B cell (primary cell): Measurements from ENCODE around the gene YWHAE. TPM values are rescaled to one million over a fixed set of nuclear protein-coding genes. Genes with fewer than 3 reads are reported as not detected.
"Not testable (repeated sequence)": the region's sequence is repeated elsewhere in the genome, so short reads cannot be mapped to it uniquely, and the experiment has no call there.

Experiments used
- ATAC-seq: fragments of 200-7000 bp; cut with Tn5 transposase; one replicate; pipeline ENCODE4 v1.10.0; 2021; ENCODE audit warnings: low read depth, mild to moderate bottlenecking, moderate number of reproducible peaks, moderate library complexity
- CTCF ChIA-PET: fragments of 350-600 bp; sonication (Branson Sonifier 250); formaldehyde crosslinking; loops from one replicate; lab custom pipeline; 2021; ENCODE audit warnings: antibody characterized with exemption, inconsistent platforms; lab: Charles Lee
- POLR2A ChIA-PET: fragments of 350-600 bp; sonication (Branson Sonifier 250); formaldehyde crosslinking; loops from one replicate; lab custom pipeline; 2021; ENCODE audit warnings: antibody characterized with exemption; lab: Charles Lee
- DNase-seq: peaks from one replicate; pipeline ENCODE4 v3.0.0; 2013
- H2AFZ ChIP-seq: 2 replicates; pipeline ENCODE4 v1.6.1; 2012; ENCODE audit warnings: mild to moderate bottlenecking, low read depth, low read length; ENCODE audit not compliant: insufficient read depth, poor library complexity, severe bottlenecking
- H3K27ac ChIP-seq, 2 donors: 1 replicate in 1 of 2; 2 replicates in 1 of 2; pipeline ENCODE4 v1.5.1; 2012 to 2013; ENCODE audit warnings: low read length in 2 of 2, mild to moderate bottlenecking in 2 of 2, moderate library complexity in 1 of 2
- H3K27me3 ChIP-seq, 4 experiments: fragments of 200-600 bp in 1 of 4; sonication (generic) in 1 of 4; replicated peaks in 1 of 4; 1 replicate in 2 of 4; 2 replicates in 2 of 4; pipeline versions ENCODE4 v1.6.1 to v1.7.0; 2013 to 2016; ENCODE audit warnings: low read length in 3 of 4, mild to moderate bottlenecking in 2 of 4, mixed read lengths in 1 of 4, moderate library complexity in 1 of 4; ENCODE audit not compliant: insufficient read depth in 4 of 4, control insufficient read depth in 3 of 4; ENCODE audit errors: control extremely low read depth in 1 of 4
- H3K36me3 ChIP-seq, 2 experiments: replicated peaks in 1 of 2; 1 replicate in 1 of 2; 2 replicates in 1 of 2; pipeline versions ENCODE4 v1.6.1 to v1.7.1; 2013; ENCODE audit warnings: low read length in 1 of 2; ENCODE audit not compliant: insufficient read depth in 2 of 2, control insufficient read depth in 1 of 2; ENCODE audit errors: control extremely low read depth in 1 of 2, extremely low read depth in 1 of 2
- H3K4me1 ChIP-seq, 2 donors: fragments of 200-600 bp in 1 of 2; sonication (generic) in 1 of 2; 1 replicate in 1 of 2; 2 replicates in 1 of 2; pipeline versions ENCODE4 v1.5.1 to v1.6.1; 2013 to 2017; ENCODE audit warnings: low read length in 2 of 2; ENCODE audit not compliant: control insufficient read depth in 2 of 2, insufficient read depth in 2 of 2
- H3K4me2 ChIP-seq: replicated peaks from 2 replicates; pipeline ENCODE3; 2012; ENCODE audit warnings: mild to moderate bottlenecking, low read depth, low read length; ENCODE audit not compliant: poor library complexity, severe bottlenecking
- H3K4me3 ChIP-seq, 5 experiments: fragments of 200-600 bp in 1 of 5; sonication (generic) in 1 of 5; 1 replicate in 3 of 5; 2 replicates in 2 of 5; pipeline versions ENCODE4 v1.5.1 to v1.7.0; 2011 to 2016; ENCODE audit warnings: low read length in 4 of 5, mild to moderate bottlenecking in 4 of 5, low read depth in 2 of 5, control low read depth in 1 of 5, moderate library complexity in 1 of 5; ENCODE audit not compliant: insufficient read depth in 1 of 5; ENCODE audit errors: control extremely low read depth in 1 of 5, extremely low read depth in 1 of 5
- H3K79me2 ChIP-seq: fragments of 200-600 bp; sonication (generic); one replicate; pipeline ENCODE4 v1.6.0; 2016; ENCODE audit warnings: low read length; ENCODE audit not compliant: control insufficient read depth, insufficient read depth
- H3K9ac ChIP-seq: fragments of 200-600 bp; sonication (generic); 2 replicates; pipeline ENCODE4 v1.6.1; 2017; ENCODE audit warnings: mild to moderate bottlenecking, low read length, moderate library complexity
- H3K9me3 ChIP-seq, 3 donors: one replicate each; pipeline versions ENCODE4 v1.6.1 to v1.7.1; 2013; ENCODE audit warnings: low read length in 2 of 3; ENCODE audit not compliant: control insufficient read depth in 2 of 3, insufficient read depth in 1 of 3; ENCODE audit errors: control extremely low read depth in 1 of 3
- H4K20me1 ChIP-seq: 2 replicates; pipeline ENCODE4 v1.6.0; 2012; ENCODE audit warnings: mild to moderate bottlenecking, low read length; ENCODE audit not compliant: insufficient read depth, control insufficient read depth, poor library complexity, severe bottlenecking
- H3K27ac Mint-ChIP-seq: one replicate; pipeline ENCODE4 v1.8.0; 2021; ENCODE audit warnings: mixed read lengths
- H3K27me3 Mint-ChIP-seq: one replicate; pipeline ENCODE4 v1.8.0; 2021; ENCODE audit warnings: mixed read lengths
- H3K4me1 Mint-ChIP-seq: one replicate; pipeline ENCODE4 v1.8.0; 2021; ENCODE audit warnings: mixed read lengths
- H3K4me3 Mint-ChIP-seq: one replicate; pipeline ENCODE4 v1.8.0; 2021; ENCODE audit warnings: mixed read lengths
- H3K9me3 Mint-ChIP-seq: one replicate; pipeline ENCODE4 v1.8.0; 2022; ENCODE audit warnings: mixed read lengths; ENCODE audit not compliant: insufficient read depth
- EZH2 ChIP-seq: IDR thresholded peaks from 2 replicates; pipeline ENCODE4 v1.6.1; 2012; ENCODE audit warnings: borderline replicate concordance, low read depth, mild to moderate bottlenecking, moderate library complexity, low read length; ENCODE audit not compliant: insufficient read depth, poor library complexity, severe bottlenecking
- WGBS: methylation state at CpG from one replicate; pipeline ENCODE4 v1.1.5; 2013; ENCODE audit warnings: missing lambda C conversion rate; ENCODE audit not compliant: insufficient coverage; 5-methylcytosine and 5-hydroxymethylcytosine counted together
- intact Hi-C: fragments of 100-400 bp; cut with micrococcal nuclease; formaldehyde crosslinking; loops from one replicate; pipeline ENCODE4 v1.10.0; 2022
- polyA plus RNA-seq: library from polyadenylated mRNA; depleted of rRNA; stranded (reverse); fragments of >200 nt; gene quantifications from 2 replicates; pipeline ENCODE4 v1.2.3, GENCODE V29; 2012
- total RNA-seq, 2 donors: library from RNA; stranded (reverse); fragments of 120-200 nt in 1 of 2; gene quantifications; 1 replicate in 1 of 2; 2 replicates in 1 of 2; pipeline versions ENCODE4 v1.2.3 to v1.2.4, GENCODE V29; 2013 to 2022
- TF ChIP-seq, protein P1 (sequence below): fragments of 200-600 bp; IDR thresholded peaks from one replicate; pipeline ENCODE4 v1.8.0; 2022; ENCODE audit warnings: antibody characterized with exemption, mild to moderate bottlenecking

The YWHAE gene
- total and polyA plus RNA-seq, 2 donors (not counting 1 experiment from before 2014, with no cell fraction given): 54.3 to 149 TPM

GRCh38 chr17:1313270-1314005, 86.6 kb downstream of the YWHAE start:
- H3K4me3 Mint-ChIP-seq: no peak overlapping the region
- H3K27ac Mint-ChIP-seq: no peak overlapping the region
- intact Hi-C loops: no loop called here
- no peak for TF ChIP-seq EZH2
- TF ChIP-seq, protein P1, sequence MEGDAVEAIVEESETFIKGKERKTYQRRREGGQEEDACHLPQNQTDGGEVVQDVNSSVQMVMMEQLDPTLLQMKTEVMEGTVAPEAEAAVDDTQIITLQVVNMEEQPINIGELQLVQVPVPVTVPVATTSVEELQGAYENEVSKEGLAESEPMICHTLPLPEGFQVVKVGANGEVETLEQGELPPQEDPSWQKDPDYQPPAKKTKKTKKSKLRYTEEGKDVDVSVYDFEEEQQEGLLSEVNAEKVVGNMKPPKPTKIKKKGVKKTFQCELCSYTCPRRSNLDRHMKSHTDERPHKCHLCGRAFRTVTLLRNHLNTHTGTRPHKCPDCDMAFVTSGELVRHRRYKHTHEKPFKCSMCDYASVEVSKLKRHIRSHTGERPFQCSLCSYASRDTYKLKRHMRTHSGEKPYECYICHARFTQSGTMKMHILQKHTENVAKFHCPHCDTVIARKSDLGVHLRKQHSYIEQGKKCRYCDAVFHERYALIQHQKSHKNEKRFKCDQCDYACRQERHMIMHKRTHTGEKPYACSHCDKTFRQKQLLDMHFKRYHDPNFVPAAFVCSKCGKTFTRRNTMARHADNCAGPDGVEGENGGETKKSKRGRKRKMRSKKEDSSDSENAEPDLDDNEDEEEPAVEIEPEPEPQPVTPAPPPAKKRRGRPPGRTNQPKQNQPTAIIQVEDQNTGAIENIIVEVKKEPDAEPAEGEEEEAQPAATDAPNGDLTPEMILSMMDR: no peak
- H3K79me2 ChIP-seq: no peaks in the 10 kb centered on the region
- no peaks in the 10 kb centered on the region for H3K9me3 ChIP-seq
- WGBS: 93% methylated on average over 6 of the region's 8 CpGs
- no peak overlapping the region for H3K27ac ChIP-seq
- H3K27me3 ChIP-seq: peaks cover 0 to 15% (median 1%) of the 10 kb centered on the region in 4 experiments
- no peaks in the 10 kb centered on the region for H3K9me3 Mint-ChIP-seq
- ATAC-seq: no peak
- no peaks in the 10 kb centered on the region for H3K4me1 ChIP-seq
- H3K4me2 ChIP-seq: no peak overlapping the region
- peaks cover 3% of the 10 kb centered on the region for H3K27me3 Mint-ChIP-seq
- no peak for DNase-seq
- CTCF ChIA-PET: no interaction called here
- H3K36me3 ChIP-seq: no peaks in the 10 kb centered on the region
- H3K4me3 ChIP-seq: no peak overlapping the region
- H4K20me1 ChIP-seq: no peaks in the 10 kb centered on the region
- no peak overlapping the region for H3K9ac ChIP-seq
- H2AFZ ChIP-seq: no peak overlapping the region
- POLR2A ChIA-PET: no interaction called here
- no peaks in the 10 kb centered on the region for H3K4me1 Mint-ChIP-seq

GRCh38 chr17:1312261-1312870, 87.7 kb downstream of the YWHAE start:
- Histone ChIP-seq H3K79me2 (no peaks in the 10 kb centered on the region), H3K36me3 (no peaks in the 10 kb centered on the region), H3K4me1 (no peaks in the 10 kb centered on the region), H3K27ac (no peak overlapping the region), H4K20me1 (no peaks in the 10 kb centered on the region), H2AFZ (no peak overlapping the region), H3K4me3 (no peak overlapping the region), H3K9me3 (peaks cover 0 to 3% (median 0%) of the 10 kb centered on the region in 3 donors), H3K27me3 (peaks cover 0 to 15% (median 1%) of the 10 kb centered on the region in 4 experiments), H3K9ac (no peak overlapping the region), H3K4me2 (no peak overlapping the region)
- Mint-ChIP-seq H3K4me3 (no peak overlapping the region), H3K9me3 (no peaks in the 10 kb centered on the region), H3K4me1 (no peaks in the 10 kb centered on the region), H3K27ac (no peak overlapping the region), H3K27me3 (peaks cover 3% of the 10 kb centered on the region)
- ChIA-PET POLR2A (no interaction called here), CTCF (no interaction called here)
- TF ChIP-seq, protein P1: no peak
- TF ChIP-seq EZH2: no peak
- intact Hi-C loops: no loop called here
- ATAC-seq (no peak), DNase-seq (no peak)
- 28% methylated on average over 4 of the region's 9 CpGs for WGBS

DNA sequence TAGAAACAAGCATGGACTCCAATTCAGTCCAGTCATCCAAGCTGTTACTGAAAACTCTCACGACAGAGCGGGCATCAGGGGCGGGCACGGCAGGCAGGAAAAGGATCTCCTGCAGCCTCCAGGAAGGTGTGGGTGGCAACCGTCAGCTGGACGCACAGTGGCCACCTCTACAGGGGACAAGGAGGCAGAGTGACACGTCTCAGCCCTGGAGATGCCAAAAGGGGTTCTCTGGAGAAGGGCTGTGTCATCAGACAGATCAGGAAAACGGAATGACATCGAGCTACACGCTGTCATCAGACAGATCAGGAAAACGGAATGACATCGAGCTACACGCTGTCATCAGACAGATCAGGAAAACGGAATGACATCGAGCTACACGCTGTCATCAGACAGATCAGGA, 92.2 kb downstream of the YWHAE start:
- H3K27ac Mint-ChIP-seq, H3K79me2 ChIP-seq, DNase-seq, intact Hi-C loops, H3K9ac ChIP-seq, H3K4me2 ChIP-seq, H3K9me3 ChIP-seq, POLR2A ChIA-PET, H3K4me3 Mint-ChIP-seq, H3K27ac ChIP-seq, H4K20me1 ChIP-seq, H3K4me1 Mint-ChIP-seq, H3K4me1 ChIP-seq, H2AFZ ChIP-seq, H3K36me3 ChIP-seq, H3K4me3 ChIP-seq, CTCF ChIA-PET, H3K9me3 Mint-ChIP-seq, H3K27me3 Mint-ChIP-seq, ATAC-seq: not testable (repeated sequence)
- 79% methylated on average over 7 of the region's 16 CpGs for WGBS
- peaks cover 0 to 22% (median 1%) of the 10 kb centered on the region in 4 experiments for H3K27me3 ChIP-seq
